ENCODE results near the gene TSEN54.

DNA sequence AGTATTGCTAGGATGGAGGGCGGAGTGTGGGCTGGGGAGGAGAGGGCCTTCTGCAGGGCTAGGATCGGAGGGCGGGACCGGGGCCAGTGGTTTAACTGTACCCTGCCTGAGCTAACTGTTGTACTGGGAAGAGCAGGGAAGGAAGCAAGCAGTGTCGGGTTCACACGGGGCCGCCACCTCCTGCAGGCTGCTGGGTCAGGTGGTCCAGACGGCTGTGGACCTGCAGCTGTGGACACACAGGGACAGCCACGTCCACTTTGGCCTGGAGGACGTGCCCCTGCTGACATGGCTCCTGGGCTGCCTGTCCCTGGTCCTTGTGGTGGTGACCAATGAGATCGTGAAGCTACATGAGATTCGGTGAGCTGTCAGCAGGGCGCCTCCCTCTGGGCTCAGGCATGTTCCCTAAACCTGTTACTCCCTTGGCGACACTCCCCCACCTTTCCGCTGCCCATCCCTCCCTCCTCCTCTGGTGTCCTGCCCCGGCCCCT lies 17.6 kb upstream of the TSEN54 start:
- TF ChIP-seq CTCF (IDR thresholded peaks at IDR 0.05; ENCODE audit: insufficient read depth, low read length, poor library complexity, severe bottlenecking), result no peak
- no peak for TF ChIP-seq EZH2phosphoT487 (conservative IDR thresholded peaks at IDR 0.05; ENCODE audit: low read length)
